Cardiac ventricle fibroblast (primary cell): ENCODE measurements around the gene SLC25A31. TPM values are rescaled to one million over a fixed set of nuclear protein-coding genes. Genes with fewer than 3 reads are reported as not detected.

Experiments
- total RNA-seq: library from RNA; depleted of rRNA; stranded (reverse); fragments of >200 nt; gene quantifications from 2 replicates; pipeline ENCODE4 v1.2.3, GENCODE V29; 2015

The SLC25A31 gene
- total RNA-seq, result not detected in 2 replicates

DNA sequence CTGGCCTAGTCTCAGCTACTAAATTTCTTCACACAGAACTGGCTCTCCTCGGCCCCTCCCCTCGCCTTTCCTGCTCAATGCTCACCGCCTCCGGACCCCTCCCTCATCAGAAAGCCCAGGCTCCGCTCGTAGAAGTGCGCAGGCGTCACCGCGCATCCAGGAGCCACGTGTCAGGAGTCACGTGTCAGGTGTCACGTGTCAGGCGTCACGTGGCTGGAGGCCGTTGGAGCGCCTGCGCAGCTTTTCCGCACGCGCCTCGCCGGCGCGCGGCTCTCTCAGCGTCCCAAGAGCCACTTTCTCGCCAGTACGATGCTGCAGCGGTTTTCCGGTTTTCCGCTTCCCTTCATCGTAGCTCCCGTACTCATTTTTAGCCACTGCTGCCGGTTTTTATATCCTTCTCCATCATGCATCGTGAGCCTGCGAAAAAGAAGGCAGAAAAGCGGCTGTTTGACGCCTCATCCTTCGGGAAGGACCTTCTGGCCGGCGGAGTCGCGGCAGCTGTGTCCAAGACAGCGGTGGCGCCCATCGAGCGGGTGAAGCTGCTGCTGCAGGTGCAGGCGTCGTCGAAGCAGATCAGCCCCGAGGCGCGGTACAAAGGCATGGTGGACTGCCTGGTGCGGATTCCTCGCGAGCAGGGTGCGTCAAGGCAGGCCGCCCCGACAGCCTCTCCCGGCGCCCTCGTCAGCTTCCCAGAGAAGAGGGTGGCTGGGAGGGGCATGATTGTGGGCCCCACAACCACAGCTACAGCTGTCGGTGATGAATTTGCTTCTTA, at the start of gene SLC25A31:
SLC25A31 (plus strand) TSS at position 259 of the 772 bp plus-strand sequence; CDS start at position 405, 146 bp downstream.

DNA sequence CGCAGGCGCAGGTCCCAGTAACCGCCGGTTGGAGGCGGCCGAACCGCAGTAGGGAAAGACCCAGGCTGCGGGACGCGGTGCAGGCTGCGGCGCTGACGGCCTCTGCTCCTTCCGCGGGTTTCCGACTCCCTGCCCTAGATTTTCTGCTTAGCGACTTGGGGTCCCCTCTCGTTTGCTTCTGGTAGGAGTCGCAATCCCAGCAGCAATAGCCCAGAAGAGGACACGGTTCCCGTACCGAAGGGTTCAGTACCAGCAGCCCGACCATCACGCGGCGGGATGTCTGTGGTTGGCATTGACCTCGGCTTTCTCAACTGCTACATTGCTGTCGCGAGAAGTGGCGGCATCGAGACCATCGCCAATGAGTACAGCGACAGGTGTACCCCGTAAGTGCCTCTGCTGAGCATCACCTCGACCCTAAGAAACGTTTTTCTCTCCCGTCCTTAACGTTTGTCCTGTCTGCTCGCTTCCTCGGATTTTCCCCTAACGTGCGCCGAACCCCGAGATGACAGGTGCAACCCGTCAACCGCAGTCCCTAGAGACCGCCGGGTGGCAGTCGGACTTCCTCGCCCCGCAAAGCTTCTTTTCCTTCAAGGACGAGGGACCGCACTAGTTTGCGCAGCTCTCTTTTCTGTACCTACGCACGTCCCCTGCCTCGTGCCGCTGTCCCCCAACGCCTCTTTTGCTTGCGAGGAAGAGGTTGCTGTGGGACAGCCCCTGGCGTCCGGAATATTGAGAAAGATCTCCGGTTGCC, 52.2 kb downstream of the SLC25A31 start, which contains the start of gene HSPA4L:
HSPA4L (plus strand) TSS at position 48 of the 751 bp plus-strand sequence; CDS start at position 277, 229 bp downstream.

Other genes with a start within 250 kb of the SLC25A31 start
- 1.0 and 2.5 TPM in 2 replicates for gene INTU, start 97.4 kb upstream of the SLC25A31 start, total RNA-seq
- gene HSPA4L, start 51.9 kb downstream of the SLC25A31 start, total RNA-seq, result 1.4 and 2.9 TPM in 2 replicates
- 1.5 and 6.4 TPM in 2 replicates for gene PLK4, start 150.5 kb downstream of the SLC25A31 start, total RNA-seq
- gene MFSD8, start 234.8 kb downstream of the SLC25A31 start, total RNA-seq, result 6.8 and 8.2 TPM in 2 replicates
- 2.6 and 4.8 TPM in 2 replicates for gene ABHD18, start 235.0 kb downstream of the SLC25A31 start, total RNA-seq